ENCODE results near the gene THBS3.
"Not testable (repeated sequence)": the region's sequence is repeated elsewhere in the genome, so short reads cannot be mapped to it uniquely, and the experiment has no call there.

THBS3 gene

DNA sequence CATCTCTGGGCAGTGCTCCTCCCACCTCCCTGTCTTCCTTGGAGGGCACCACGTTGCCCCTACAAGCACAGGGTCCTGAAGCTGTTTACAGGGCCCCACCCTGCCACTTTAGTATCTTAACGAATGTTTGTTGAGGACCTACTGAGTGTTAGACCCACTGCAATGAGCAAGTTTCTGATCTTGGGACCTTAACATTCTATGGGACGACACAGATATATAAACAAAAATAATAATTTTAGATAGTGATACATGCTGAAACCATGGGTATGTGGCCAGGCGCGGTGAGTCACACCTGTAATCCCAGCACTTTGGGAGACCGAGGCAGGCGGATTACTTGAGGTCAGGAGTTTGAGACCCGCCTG lies 37.4 kb upstream of the THBS3 start:
- peaks cover 21% of the 10 kb centered on the region for H3K4me1 ChIP-seq
- peaks cover 24% of the 10 kb centered on the region for H3K36me3 ChIP-seq (replicated peaks)
- peak overlapping the region; percentile 17 for H3K4me3 ChIP-seq
- DNase-seq (ENCODE audit: low spot score in 2 of 2), result no peak
- no peaks in the 10 kb centered on the region for H3K27me3 ChIP-seq (ENCODE audit: low read depth)
- H3K9me3 ChIP-seq, result no peaks in the 10 kb centered on the region
- in situ Hi-C loops (cut with MboI; ENCODE audit: low sequenced_read_pairs), result no loop called here

DNA sequence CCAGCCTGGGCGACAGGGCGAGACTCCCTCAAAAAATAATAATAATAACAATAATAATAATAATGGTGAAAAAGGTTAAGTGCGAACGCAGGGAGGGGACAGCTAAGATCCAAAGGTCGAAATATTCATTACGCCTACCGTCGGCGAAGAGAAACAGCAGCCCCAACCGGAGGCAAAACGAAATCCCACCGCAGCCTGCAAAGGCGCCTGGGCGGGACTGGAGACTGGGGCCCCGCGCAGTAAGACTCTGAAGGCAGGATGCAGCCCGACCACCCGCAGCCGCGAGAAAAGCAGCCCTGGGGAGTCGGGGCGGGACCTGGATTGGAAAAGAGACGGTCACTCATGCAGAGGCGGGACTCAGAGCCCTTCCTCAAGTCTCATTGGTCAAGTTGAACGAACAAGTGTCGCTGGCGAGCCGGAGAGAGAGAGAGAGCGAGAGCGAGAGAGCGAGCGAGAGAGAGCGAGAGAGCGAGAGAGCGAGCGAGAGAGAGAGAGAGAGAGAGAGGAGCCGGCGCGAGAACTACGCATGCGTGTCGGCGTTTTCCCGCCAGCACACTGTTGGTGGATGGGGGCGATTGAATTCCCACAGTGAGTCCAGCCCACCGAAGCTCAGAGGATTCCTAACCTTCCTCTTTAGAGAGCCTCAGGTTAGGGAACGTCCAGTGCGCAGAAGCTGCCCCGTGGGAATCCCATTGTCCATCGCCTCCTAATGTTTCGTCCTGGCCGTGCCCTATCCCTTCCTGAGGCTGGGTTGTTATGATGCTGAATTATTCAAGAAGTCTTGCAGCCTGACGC lies 36.9 kb upstream of the THBS3 start:
- peak; percentile 99 for DNase-seq (ENCODE audit: low spot score in 2 of 2)
- Histone ChIP-seq H3K9me3 (no peaks in the 10 kb centered on the region), H3K4me1 (peaks cover 21% of the 10 kb centered on the region), H3K27me3 (ENCODE audit: low read depth) (no peaks in the 10 kb centered on the region), H3K36me3 (replicated peaks) (peaks cover 21% of the 10 kb centered on the region), H3K4me3 (peak overlapping the region; percentile 42)
- in situ Hi-C loops (cut with MboI; ENCODE audit: low sequenced_read_pairs), result no loop called here

DNA sequence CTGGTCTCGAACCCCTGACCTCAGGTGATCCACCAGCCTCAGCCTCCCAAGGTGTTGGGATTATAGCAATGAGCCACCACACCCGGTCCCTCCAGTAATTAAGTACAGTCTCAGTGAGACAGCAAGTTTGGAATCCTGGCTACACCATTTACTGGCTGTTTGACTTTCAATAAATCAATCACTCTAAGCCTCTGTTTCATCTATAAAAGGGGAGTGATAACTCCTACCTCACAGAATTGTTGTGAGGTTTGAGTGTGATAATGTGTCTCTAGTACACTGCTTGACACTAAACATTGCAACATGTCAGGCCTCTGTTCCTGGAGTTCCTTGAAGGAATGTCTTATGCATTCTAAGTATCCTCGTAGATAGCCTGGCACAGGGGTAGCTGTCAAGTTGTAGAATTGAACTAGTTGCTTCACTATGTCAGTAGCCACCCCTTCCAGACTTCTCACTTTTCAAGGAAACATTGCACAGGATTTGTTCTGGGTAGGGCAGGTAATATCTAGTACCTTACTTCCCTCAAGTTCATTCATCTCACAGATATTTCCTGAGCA lies 35.2 kb upstream of the THBS3 start:
- DNase-seq (ENCODE audit: low spot score in 2 of 2), result no peak
- no peaks in the 10 kb centered on the region for H3K27me3 ChIP-seq (ENCODE audit: low read depth)
- H3K4me3 ChIP-seq, result peak overlapping the region; percentile 42
- H3K36me3 ChIP-seq (replicated peaks), result peaks cover 5% of the 10 kb centered on the region
- no peaks in the 10 kb centered on the region for H3K9me3 ChIP-seq
- in situ Hi-C loops (cut with MboI; ENCODE audit: low sequenced_read_pairs), result no loop called here
- H3K4me1 ChIP-seq, result peaks cover 21% of the 10 kb centered on the region

DNA sequence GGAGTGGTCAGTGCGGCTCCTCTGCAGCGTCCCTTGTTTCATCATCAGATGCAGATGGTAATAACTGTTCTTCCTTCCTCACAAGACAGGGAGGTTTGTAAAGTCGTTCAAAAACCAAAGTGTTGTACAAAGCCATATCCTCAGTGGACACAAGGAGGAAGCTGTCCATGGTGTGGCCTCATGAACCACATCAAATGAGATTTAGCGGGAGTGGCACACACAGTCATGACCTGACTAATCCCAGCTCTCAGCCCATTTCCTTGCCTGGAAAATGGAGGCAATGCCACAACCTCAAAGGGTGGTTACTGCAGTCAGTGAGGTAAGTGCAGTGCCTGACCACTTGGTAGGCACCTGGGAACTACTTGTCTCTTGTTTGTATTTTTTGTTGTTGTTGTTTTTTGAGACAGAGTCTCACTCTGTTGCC lies 34.2 kb upstream of the THBS3 start:
- Histone ChIP-seq H3K27me3 (ENCODE audit: low read depth) (no peaks in the 10 kb centered on the region), H3K4me1 (peaks cover 21% of the 10 kb centered on the region), H3K36me3 (replicated peaks) (peaks cover 3% of the 10 kb centered on the region; the same call in 1 of the 2 replicates), H3K4me3 (no peak overlapping the region), H3K9me3 (no peaks in the 10 kb centered on the region)
- in situ Hi-C loops (cut with MboI; ENCODE audit: low sequenced_read_pairs), result no loop called here
- no peak for DNase-seq (ENCODE audit: low spot score in 2 of 2)

DNA sequence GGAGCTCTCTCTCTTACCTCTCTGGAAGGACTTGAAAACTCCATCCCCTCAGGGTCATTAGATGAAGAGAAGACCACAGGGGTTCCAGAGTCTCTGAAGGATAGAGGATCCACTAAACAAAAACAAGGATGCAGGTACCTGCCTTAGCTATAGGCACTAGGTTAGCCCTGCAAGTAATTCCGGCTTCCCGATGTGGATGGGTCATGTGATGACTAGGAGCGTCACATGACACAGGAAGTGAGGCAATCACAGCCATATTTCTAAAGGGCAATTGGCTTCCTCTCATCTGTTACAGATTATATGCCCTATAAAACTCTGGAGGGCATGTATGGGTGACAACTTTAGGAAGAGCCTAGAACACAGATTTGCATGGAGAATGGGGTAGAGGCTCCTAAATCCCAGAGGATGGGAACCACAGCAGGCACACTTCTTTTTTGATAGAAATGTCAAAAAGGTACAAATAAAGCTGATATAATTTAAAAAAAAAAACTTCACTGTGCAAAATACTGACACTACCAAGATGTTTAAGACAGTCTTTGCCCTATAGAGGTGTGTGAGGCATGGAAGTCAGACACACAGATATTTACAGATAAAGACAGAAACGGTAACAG lies 33.5 kb upstream of the THBS3 start:
- H3K9me3 ChIP-seq, result no peaks in the 10 kb centered on the region
- peak overlapping the region; percentile 22 for H3K4me3 ChIP-seq
- in situ Hi-C loops (cut with MboI; ENCODE audit: low sequenced_read_pairs), result no loop called here
- peaks cover 7% of the 10 kb centered on the region; the same call in 1 of the 2 replicates for H3K36me3 ChIP-seq (replicated peaks)
- no peaks in the 10 kb centered on the region for H3K27me3 ChIP-seq (ENCODE audit: low read depth)
- peak; percentile 75 to 77 for DNase-seq (ENCODE audit: low spot score in 2 of 2)
- H3K4me1 ChIP-seq, result peaks cover 21% of the 10 kb centered on the region

DNA sequence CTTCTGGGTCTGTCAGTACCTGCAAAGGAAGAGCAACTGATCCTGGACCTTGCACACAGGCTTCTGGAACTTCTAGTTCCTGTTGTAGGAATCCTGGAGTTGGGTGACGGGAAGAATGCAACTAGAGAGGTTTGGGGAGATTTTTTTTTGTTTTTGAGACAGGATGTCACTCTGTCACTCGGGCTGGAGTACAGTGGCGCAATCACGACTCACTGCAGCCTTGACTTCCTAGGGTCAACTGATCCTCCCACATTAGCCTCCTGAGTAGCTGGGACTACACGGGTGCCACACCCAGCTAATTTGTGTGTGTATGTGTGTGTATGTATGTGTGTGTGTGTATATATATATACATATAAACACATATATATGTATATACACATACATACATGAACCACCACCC lies 28.8 kb upstream of the THBS3 start:
- in situ Hi-C loops (cut with MboI; ENCODE audit: low sequenced_read_pairs), result no loop called here
- H3K4me3 ChIP-seq, result no peak overlapping the region

DNA sequence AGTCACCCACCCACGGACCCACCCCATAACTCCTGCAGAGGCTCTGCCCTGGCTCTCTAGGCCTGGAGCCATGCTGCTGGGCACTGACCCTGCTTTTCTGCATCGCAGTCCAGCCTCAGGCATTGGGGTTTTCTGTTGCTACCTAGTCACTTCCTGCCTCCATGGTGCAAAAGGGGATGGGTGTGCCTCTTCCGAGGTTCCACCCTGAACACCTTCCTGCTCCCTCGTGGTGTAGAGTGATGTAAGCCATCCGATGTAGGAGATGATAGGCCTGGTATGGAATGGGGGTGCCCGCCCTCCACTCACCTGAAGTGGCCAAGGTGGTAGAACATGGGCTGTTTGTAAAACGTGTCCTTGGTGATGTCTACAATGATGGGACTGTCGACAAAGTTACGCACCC lies 27.7 kb upstream of the THBS3 start:
- H3K27me3 ChIP-seq (ENCODE audit: low read depth); H3K36me3 ChIP-seq (replicated peaks); H3K9me3 ChIP-seq; H3K4me3 ChIP-seq; H3K4me1 ChIP-seq; in situ Hi-C loops (cut with MboI; ENCODE audit: low sequenced_read_pairs); DNase-seq (ENCODE audit: low spot score in 2 of 2): not testable (repeated sequence)

More for the DNA sequence above, 28.8 kb upstream of the THBS3 start:
- H3K9me3 ChIP-seq, result no peaks in the 10 kb centered on the region
- H3K4me1 ChIP-seq, result peaks cover 3% of the 10 kb centered on the region; the same call in 1 of the 2 replicates
- peaks cover 7% of the 10 kb centered on the region; the same call in 1 of the 2 replicates for H3K36me3 ChIP-seq (replicated peaks)
- H3K27me3 ChIP-seq (ENCODE audit: low read depth), result no peaks in the 10 kb centered on the region
- DNase-seq (ENCODE audit: low spot score in 2 of 2), result no peak

DNA sequence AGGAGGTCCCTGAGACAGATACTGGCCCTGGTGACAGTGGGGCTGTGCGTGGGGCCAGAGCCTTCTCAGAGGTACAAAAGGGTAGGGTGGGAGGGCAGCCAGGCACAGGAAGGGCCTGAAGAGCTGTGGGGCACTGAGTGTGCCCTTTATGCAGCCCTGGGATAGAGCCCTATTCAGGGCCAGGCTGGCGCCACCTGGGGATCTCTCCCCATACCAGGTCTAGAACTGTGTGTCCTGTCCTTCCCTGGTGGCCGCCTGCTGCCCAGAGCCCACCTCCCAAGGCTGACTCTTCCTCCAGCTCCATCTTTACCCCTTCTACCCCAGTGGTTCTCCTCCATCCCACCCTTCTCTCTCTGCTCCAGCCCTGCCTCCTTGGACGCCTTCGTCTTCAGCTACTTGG lies 25.8 kb upstream of the THBS3 start:
- in situ Hi-C loops (cut with MboI; ENCODE audit: low sequenced_read_pairs); DNase-seq (ENCODE audit: low spot score in 2 of 2); H3K9me3 ChIP-seq; H3K4me3 ChIP-seq; H3K36me3 ChIP-seq (replicated peaks); H3K4me1 ChIP-seq; H3K27me3 ChIP-seq (ENCODE audit: low read depth): not testable (repeated sequence)

DNA sequence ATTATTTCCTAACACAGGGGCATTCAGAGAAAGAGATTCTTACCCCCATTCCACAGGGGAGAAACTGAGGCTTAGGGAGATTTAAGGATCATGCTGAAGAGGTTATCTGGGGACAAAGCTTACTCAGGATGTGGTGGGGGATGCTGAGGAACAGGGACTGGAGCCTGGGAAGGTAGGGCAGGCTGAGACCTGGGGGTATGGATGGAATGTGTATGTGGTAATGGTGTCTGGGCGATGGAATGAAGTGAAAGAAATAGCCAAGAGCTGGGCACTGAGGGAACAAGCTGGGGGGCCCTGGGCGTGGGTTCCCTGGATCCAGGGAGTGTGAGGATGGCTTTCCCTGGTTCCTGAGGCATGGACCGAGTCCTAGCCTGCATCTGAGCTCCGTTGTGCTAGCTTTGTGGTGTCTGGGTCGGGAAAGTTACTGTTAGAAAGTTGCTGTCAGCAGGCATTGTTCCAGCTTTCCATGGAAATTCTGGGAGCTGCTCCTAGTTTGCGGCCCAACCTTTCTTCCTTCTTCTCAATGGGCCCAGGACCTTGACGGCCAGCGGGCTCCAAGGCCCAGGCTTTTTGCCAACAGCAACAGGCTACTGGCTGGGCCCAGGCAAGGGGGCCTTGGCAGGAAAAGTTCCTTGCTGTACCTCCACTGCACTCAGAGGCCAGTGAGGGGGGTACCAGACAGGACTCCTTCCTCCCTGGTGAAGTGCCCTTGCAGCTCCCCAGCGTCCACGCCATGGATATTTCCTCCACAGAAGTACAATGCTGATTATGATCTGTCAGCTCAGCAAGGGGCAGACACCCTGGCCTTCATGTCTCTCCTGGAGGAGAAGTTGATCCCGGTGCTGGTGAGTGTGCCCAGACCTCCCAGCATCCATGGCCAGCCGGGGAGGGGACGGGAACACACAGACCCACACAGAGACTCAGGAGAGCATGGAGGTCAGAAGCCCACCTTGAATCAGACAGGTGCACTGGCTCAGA lies 24.6 kb upstream of the THBS3 start:
- H3K9me3 ChIP-seq; DNase-seq (ENCODE audit: low spot score in 2 of 2); H3K27me3 ChIP-seq (ENCODE audit: low read depth); in situ Hi-C loops (cut with MboI; ENCODE audit: low sequenced_read_pairs); H3K4me1 ChIP-seq; H3K4me3 ChIP-seq; H3K36me3 ChIP-seq (replicated peaks): not testable (repeated sequence)

DNA sequence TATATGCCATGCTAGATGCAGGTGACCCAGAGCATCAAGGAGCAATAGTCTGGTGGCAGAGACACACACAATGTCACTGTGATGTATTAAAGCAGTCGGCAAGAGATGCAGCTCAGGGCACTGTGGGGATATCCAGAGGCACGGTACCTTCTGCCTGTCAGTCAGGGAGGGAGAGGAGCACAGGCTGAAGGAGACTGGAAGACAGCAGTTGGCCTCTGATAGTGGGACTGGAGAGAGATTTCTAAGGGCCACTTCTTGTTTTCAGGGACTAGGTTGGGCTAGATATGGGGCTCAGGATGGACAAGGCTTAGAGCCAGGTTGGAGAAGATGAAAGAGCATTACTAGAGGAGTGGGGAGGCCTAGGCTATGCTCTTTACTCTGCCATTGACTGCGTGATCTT lies 23.6 kb upstream of the THBS3 start:
- H3K36me3 ChIP-seq (replicated peaks); DNase-seq (ENCODE audit: low spot score in 2 of 2); H3K9me3 ChIP-seq; H3K4me1 ChIP-seq; H3K4me3 ChIP-seq; in situ Hi-C loops (cut with MboI; ENCODE audit: low sequenced_read_pairs); H3K27me3 ChIP-seq (ENCODE audit: low read depth): not testable (repeated sequence)

DNA sequence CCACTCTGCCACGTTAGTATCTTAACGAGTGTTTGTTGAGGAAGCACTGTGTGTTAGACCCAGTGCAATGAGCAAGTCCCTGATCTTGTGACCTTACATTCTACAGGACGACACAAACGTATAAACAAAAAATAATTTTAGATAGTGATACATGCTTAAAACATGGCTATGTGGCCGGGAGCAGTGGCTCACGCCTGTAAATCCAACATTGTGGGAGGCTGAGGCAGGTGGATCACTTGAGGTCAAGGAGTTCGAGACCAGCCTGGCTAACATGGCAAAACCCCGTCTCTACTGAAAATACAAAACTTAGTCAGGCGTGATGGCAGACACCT lies 20.4 kb upstream of the THBS3 start:
- no peaks in the 10 kb centered on the region for H3K27me3 ChIP-seq (ENCODE audit: low read depth)
- peak overlapping the region; percentile 46 for H3K4me3 ChIP-seq
- in situ Hi-C loops (cut with MboI; ENCODE audit: low sequenced_read_pairs), result no loop called here
- H3K9me3 ChIP-seq, result no peaks in the 10 kb centered on the region
- H3K4me1 ChIP-seq, result peaks cover 10% of the 10 kb centered on the region
- DNase-seq (ENCODE audit: low spot score in 2 of 2), result no peak
- H3K36me3 ChIP-seq (replicated peaks), result peaks cover 8% of the 10 kb centered on the region

DNA sequence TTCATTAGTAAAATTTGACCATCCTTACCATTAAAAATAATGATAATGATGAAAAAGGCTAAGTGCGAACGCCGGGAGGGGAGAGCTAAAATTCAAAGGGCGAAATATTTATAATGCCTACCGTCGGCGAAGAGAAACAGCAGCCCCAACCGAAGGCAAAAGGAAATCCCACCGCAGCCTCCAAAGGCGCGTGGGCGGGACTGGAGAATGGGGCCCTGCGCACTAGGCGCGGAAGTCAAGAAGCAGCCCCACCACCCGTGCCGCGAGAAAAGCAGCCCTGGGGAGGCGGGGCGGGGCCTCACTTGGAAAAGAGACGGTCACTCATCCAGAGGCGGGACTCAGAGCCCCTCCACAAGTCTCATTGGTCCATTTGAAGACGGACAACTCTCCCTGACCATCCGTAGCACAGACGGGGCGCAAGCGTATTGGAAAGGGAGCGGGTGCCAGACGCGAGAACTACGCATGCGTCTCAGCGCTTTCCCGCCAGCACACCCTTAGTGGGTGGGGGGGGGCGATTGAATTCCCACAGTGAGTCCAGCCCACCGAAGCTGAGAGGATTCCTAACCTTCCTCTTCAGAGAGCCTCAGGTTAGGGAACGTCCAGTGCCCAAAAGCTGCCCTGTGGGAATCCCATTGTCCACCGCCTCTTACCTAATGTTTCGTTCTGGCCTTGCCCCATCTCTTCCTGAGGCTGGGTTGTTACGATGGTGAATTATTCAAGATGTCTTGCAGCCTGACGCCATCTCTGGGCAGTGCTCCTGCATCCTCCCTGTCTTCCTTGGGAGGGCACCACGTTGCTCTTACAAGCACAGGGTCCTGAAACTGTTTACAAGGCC lies 19.8 kb upstream of the THBS3 start:
- H3K36me3 ChIP-seq (replicated peaks), result peaks cover 8% of the 10 kb centered on the region
- no peaks in the 10 kb centered on the region for H3K27me3 ChIP-seq (ENCODE audit: low read depth)
- peak; percentile 98 to 99 for DNase-seq (ENCODE audit: low spot score in 2 of 2)
- peak overlapping the region; percentile 46 for H3K4me3 ChIP-seq
- no peaks in the 10 kb centered on the region for H3K9me3 ChIP-seq
- in situ Hi-C loops (cut with MboI; ENCODE audit: low sequenced_read_pairs), result no loop called here
- peaks cover 10% of the 10 kb centered on the region for H3K4me1 ChIP-seq

DNA sequence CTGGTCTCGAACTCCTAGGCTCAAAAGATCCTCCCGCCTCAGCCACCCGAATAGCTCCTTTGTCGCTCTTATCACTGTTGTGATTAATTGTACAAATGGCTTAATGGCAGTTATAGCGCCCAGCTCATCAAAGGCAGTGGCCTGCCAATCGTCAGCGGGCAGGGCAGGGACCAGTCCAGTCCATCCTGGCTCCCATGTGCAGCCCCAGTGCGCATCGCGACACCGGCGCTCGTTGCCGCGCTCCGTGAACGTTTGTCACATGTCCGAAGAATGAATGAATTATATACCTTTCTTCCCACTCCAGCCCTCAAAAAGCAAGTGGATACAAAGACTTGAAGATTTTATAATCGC lies 19.2 kb upstream of the THBS3 start:
- Histone ChIP-seq H3K27me3 (ENCODE audit: low read depth) (no peaks in the 10 kb centered on the region), H3K36me3 (replicated peaks) (peaks cover 8% of the 10 kb centered on the region), H3K4me1 (peaks cover 10% of the 10 kb centered on the region), H3K9me3 (no peaks in the 10 kb centered on the region), H3K4me3 (peak overlapping the region; percentile 46)
- in situ Hi-C loops (cut with MboI; ENCODE audit: low sequenced_read_pairs), result no loop called here
- DNase-seq (ENCODE audit: low spot score in 2 of 2), result peak; percentile 36 to 69

Measured in HAP-1 (cell line).